Retinal pigment epithelial cell (primary cell): ENCODE data around the gene CTXND1.

Source experiments
- DNase-seq: peaks from one replicate; pipeline ENCODE4 v3.0.0-alpha.2; 2010; ENCODE audit warnings: low read depth
- H3K4me3 ChIP-seq: 2 replicates; pipeline ENCODE4 v1.5.1; 2011; ENCODE audit warnings: mild to moderate bottlenecking, low read length, control low read depth, moderate library complexity
- TF ChIP-seq, protein P1 (sequence below): conservative IDR thresholded peaks from 2 replicates; pipeline ENCODE4 v1.5.1; 2011; ENCODE audit warnings: low read depth, low read length, control low read depth, inconsistent platforms

The CTXND1 gene

DNA sequence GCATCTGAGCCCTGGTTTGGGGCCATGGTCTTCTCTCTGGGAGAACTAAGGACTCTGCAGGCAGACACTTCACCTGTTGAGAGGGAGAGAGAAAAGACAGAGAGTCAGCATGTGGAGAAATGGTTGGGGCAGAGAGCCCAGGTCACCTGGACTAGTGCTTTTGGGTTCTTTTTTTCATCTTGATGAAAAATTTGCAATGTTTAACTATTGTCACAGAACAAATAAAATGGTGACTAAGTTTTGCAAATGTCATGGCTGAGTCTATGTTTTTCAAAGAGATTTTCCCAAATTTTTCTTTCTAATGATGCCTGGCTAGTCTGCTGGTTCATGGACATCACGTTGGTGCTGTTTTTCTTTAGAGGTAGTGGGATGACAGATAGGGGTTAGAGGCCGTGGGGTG, 81.4 kb downstream of the CTXND1 start:
- no peak for DNase-seq
- H3K4me3 ChIP-seq: no peak overlapping the region
- TF ChIP-seq, protein P1, sequence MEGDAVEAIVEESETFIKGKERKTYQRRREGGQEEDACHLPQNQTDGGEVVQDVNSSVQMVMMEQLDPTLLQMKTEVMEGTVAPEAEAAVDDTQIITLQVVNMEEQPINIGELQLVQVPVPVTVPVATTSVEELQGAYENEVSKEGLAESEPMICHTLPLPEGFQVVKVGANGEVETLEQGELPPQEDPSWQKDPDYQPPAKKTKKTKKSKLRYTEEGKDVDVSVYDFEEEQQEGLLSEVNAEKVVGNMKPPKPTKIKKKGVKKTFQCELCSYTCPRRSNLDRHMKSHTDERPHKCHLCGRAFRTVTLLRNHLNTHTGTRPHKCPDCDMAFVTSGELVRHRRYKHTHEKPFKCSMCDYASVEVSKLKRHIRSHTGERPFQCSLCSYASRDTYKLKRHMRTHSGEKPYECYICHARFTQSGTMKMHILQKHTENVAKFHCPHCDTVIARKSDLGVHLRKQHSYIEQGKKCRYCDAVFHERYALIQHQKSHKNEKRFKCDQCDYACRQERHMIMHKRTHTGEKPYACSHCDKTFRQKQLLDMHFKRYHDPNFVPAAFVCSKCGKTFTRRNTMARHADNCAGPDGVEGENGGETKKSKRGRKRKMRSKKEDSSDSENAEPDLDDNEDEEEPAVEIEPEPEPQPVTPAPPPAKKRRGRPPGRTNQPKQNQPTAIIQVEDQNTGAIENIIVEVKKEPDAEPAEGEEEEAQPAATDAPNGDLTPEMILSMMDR: no peak

GRCh38 chr15:80169768-80170357, 82.2 kb downstream of the CTXND1 start:
- TF ChIP-seq, protein P1: no peak
- no peak overlapping the region for H3K4me3 ChIP-seq

DNA sequence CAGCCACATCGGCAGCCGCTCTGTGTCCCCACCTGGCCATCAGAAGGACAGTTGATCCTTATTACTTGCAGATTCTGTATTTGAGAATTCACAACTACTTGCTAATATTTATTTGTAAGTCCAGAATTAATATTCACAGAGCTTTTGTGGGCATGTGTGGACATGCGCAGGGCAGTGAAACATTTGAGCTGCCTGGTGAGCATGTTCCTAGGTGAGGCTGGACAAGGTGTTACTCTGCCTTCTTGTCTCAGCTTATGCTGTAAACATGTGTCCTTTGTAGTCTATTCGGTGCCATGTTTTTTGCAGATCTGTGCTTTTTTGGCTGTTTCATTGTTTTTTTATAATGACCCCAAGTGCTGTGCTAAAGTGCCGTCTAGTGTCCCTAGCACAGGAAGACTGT, 83.6 kb downstream of the CTXND1 start:
- no peak for DNase-seq
- no peak overlapping the region for H3K4me3 ChIP-seq
- TF ChIP-seq, protein P1: no peak

More at GRCh38 chr15:80169768-80170357, 82.2 kb downstream of the CTXND1 start:
- no peak for DNase-seq

DNA sequence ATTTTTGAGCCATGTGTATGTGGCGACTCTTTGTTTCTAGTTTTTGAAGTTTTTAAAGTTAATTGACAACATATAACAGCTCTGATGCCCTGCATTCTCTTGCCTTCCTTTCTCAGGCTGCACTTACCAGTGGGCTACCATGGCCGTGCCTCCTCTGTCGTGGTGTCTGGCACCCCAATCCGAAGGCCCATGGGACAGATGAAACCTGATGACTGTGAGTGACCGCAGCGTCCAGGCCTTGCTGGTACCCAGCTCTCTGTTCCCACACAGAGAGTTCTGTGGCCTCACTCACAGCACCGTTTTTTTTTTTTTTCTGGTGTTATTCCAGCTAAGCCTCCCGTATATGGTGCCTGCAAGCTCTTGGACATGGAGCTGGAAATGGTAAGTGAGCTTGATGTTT, 84.1 kb downstream of the CTXND1 start:
- TF ChIP-seq, protein P1: no peak
- no peak overlapping the region for H3K4me3 ChIP-seq
- DNase-seq: no peak

DNA sequence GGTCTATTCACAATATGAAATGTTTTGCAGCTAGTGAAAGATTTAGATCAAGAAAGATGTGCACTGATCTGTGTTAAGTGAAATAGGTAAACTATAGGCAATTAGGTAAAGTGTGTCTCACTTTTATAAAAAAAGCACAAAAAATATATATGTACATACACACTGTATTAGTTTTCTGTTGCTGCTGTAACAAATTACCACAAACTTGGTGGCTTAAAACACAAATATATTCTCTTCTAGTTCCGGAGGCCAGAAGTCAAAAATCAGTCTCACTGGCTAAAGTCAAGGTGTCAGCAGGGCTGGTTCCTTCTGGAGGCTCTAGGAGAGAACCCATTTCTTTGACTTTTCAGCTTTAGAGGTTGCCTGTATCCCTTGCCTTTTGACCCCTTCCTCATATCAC, 88.1 kb downstream of the CTXND1 start:
- no peak overlapping the region for H3K4me3 ChIP-seq
- DNase-seq: no peak
- TF ChIP-seq, protein P1: no peak

- no peak overlapping the region for H3K4me3 ChIP-seq
- DNase-seq: no peak
- TF ChIP-seq, protein P1: no peak
These were observed 88.8 kb downstream of the CTXND1 start for GRCh38 chr15:80163217-80163616.

GRCh38 chr15:80162059-80162554, 89.9 kb downstream of the CTXND1 start:
- TF ChIP-seq, protein P1: no peak
- DNase-seq: no peak

More at GRCh38 chr15:80162059-80162554, 89.9 kb downstream of the CTXND1 start:
- no peak overlapping the region for H3K4me3 ChIP-seq
